ENCODE measurements around the gene RIPK4.

RIPK4 gene

GRCh38 chr21:41691205-41692184, 75.4 kb downstream of the RIPK4 start:
- DNase-seq (ENCODE audit: low spot score), result no peak

All from cerebellar cortex (tissue), 1 donor.